Endodermal cell (in vitro differentiated cells): ENCODE measurements around the gene PDE6A. TPM values are rescaled to one million over a fixed set of nuclear protein-coding genes. Genes with fewer than 3 reads are reported as not detected.

Experiments
- DNase-seq: peaks from one replicate; pipeline ENCODE4 v3.0.0-alpha.2; 2017
- H3K27ac ChIP-seq: 2 replicates; pipeline ENCODE4 v1.5.1; 2013; ENCODE audit warnings: mild to moderate bottlenecking, low read depth, low read length, moderate library complexity
- H3K27me3 ChIP-seq: 2 replicates; pipeline ENCODE4 v1.6.1; 2013; ENCODE audit warnings: mild to moderate bottlenecking, low read length, moderate library complexity; ENCODE audit not compliant: insufficient read depth, control insufficient read depth, poor library complexity, severe bottlenecking
- H3K36me3 ChIP-seq: 2 replicates; pipeline ENCODE4 v1.7.0; 2013; ENCODE audit warnings: mild to moderate bottlenecking, low read length, moderate library complexity; ENCODE audit not compliant: control insufficient read depth, insufficient read depth
- H3K4me1 ChIP-seq: one replicate; pipeline ENCODE4 v1.7.0; 2013; ENCODE audit warnings: low read length; ENCODE audit not compliant: control insufficient read depth, insufficient read depth
- H3K4me3 ChIP-seq: 2 replicates; pipeline ENCODE4 v1.5.1; 2013; ENCODE audit warnings: mild to moderate bottlenecking, low read length, moderate library complexity
- H3K9ac ChIP-seq: 2 replicates; pipeline ENCODE4 v1.6.1; 2013; ENCODE audit warnings: mild to moderate bottlenecking, low read length, moderate library complexity; ENCODE audit not compliant: poor library complexity, severe bottlenecking; ENCODE audit errors: extremely low read depth
- H3K9me3 ChIP-seq: 2 replicates; pipeline ENCODE4 v1.6.1; 2013; ENCODE audit warnings: mild to moderate bottlenecking, low read length, moderate library complexity; ENCODE audit not compliant: control insufficient read depth
- H3K27ac Mint-ChIP-seq: 2 replicates; pipeline ENCODE4 v1.8.0; 2020; ENCODE audit warnings: mixed read lengths
- H3K27me3 Mint-ChIP-seq: 2 replicates; pipeline ENCODE4 v1.8.0; 2021; ENCODE audit warnings: mild to moderate bottlenecking, mixed read lengths; ENCODE audit not compliant: insufficient read depth
- H3K36me3 Mint-ChIP-seq: 2 replicates; pipeline ENCODE4 v1.8.0; 2020; ENCODE audit warnings: low read depth, mixed read lengths
- H3K4me1 Mint-ChIP-seq: 2 replicates; pipeline ENCODE4 v1.8.0; 2020; ENCODE audit warnings: mixed read lengths
- H3K4me3 Mint-ChIP-seq: 2 replicates; pipeline ENCODE4 v1.8.0; 2020; ENCODE audit warnings: mild to moderate bottlenecking, moderate library complexity, mixed read lengths
- H3K9me3 Mint-ChIP-seq: 2 replicates; pipeline ENCODE4 v1.8.0; 2020; ENCODE audit warnings: mild to moderate bottlenecking, mixed read lengths
- WGBS, 2 experiments: methylation state at CpG; one replicate each; pipeline versions ENCODE4 v1.1.5 to v1.1.7; 2013; ENCODE audit warnings: missing lambda C conversion rate in 2 of 2, mixed read lengths in 1 of 2; ENCODE audit not compliant: insufficient coverage in 1 of 2, insufficient read length in 1 of 2; 5-methylcytosine and 5-hydroxymethylcytosine counted together
- total RNA-seq, 2 donors: library from RNA; stranded (reverse); fragmentation: NEBNext Ultra II Directional in 1 of 2; extraction: Animal tissue kit (Norgen Biotek cat#: 25700) in 1 of 2; gene quantifications; 2 replicates in 1 of 2; 3 replicates in 1 of 2; pipeline ENCODE4 v1.2.1, GENCODE V29; 2021
- TF ChIP-seq, protein P1 (sequence below): fragments of 200-600 bp; sonication (generic); conservative IDR thresholded peaks from 2 replicates; pipeline ENCODE4 v1.5.0; 2021; ENCODE audit warnings: antibody characterized with exemption, mild to moderate bottlenecking

PDE6A gene
- total RNA-seq, 2 donors from 2014 or later: 0.07 TPM; not detected in 1

DNA sequence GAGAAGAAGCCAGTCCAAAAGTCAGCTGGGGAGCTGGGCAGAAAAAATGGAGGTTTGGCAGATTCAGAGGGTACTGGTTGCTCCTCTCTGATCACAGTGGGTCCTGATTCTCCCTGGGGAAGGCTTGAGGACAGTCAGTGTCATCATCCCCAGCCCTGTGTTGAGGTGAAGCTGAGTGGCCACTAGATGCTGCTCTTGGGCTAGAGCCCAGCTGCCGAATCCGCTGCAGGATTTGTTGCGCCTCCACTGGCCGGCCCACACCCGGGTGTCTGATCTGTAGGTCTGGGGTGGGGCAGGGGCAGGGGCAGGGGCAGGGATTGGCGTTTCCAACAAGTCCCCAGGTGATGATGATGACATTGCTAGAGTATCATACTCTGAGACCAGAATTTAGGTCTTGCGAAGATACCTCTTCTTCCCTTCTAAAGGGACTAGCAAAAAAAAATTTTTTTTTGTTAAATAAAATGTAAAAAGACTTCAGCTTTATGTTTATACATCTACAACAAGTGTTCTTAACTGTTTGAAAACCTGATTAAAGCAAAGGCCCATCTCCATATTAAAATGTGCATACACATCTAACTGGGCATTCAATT is 106.8 kb downstream of the PDE6A start:
- TF ChIP-seq, protein P1, sequence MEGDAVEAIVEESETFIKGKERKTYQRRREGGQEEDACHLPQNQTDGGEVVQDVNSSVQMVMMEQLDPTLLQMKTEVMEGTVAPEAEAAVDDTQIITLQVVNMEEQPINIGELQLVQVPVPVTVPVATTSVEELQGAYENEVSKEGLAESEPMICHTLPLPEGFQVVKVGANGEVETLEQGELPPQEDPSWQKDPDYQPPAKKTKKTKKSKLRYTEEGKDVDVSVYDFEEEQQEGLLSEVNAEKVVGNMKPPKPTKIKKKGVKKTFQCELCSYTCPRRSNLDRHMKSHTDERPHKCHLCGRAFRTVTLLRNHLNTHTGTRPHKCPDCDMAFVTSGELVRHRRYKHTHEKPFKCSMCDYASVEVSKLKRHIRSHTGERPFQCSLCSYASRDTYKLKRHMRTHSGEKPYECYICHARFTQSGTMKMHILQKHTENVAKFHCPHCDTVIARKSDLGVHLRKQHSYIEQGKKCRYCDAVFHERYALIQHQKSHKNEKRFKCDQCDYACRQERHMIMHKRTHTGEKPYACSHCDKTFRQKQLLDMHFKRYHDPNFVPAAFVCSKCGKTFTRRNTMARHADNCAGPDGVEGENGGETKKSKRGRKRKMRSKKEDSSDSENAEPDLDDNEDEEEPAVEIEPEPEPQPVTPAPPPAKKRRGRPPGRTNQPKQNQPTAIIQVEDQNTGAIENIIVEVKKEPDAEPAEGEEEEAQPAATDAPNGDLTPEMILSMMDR: peak; percentile 94
- H3K4me1 ChIP-seq: no peaks in the 10 kb centered on the region
- WGBS, 2 experiments: 23% methylated on average over 7 of the region's 7 CpGs; no CpG with 5 or more reads in 1 of the 2 experiments
- H3K9ac ChIP-seq: no peak overlapping the region
- H3K27me3 ChIP-seq: no peaks in the 10 kb centered on the region
- H3K27ac ChIP-seq: no peak overlapping the region
- no peaks in the 10 kb centered on the region for H3K9me3 ChIP-seq
- no peak overlapping the region for H3K4me3 ChIP-seq
- no peak overlapping the region for H3K27ac Mint-ChIP-seq
- no peaks in the 10 kb centered on the region for H3K9me3 Mint-ChIP-seq
- no peak overlapping the region for H3K4me3 Mint-ChIP-seq
- no peaks in the 10 kb centered on the region for H3K36me3 ChIP-seq
- peak; percentile 93 for DNase-seq
- no peaks in the 10 kb centered on the region for H3K36me3 Mint-ChIP-seq
- H3K27me3 Mint-ChIP-seq: no peaks in the 10 kb centered on the region
- peaks cover 18% of the 10 kb centered on the region for H3K4me1 Mint-ChIP-seq

DNA sequence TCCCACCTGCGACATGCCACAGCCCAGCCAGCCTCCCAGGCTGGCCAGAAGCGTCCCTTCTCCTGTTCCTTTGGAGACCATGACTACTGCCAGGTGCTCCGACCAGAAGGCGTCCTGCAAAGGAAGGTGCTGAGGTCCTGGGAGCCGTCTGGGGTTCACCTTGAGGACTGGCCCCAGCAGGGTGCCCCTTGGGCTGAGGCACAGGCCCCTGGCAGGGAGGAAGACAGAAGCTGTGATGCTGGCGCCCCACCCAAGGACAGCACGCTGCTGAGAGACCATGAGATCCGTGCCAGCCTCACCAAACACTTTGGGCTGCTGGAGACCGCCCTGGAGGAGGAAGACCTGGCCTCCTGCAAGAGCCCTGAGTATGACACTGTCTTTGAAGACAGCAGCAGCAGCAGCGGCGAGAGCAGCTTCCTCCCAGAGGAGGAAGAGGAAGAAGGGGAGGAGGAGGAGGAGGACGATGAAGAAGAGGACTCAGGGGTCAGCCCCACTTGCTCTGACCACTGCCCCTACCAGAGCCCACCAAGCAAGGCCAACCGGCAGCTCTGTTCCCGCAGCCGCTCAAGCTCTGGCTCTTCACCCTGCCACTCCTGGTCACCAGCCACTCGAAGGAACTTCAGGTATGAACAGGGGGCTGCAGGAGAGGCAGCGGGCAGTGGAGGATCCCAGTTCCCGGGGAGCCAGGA is 108.0 kb downstream of the PDE6A start:
- 90 to 91% methylated on average over 8 to 18 of the region's 18 CpGs for WGBS, 2 experiments
- no peaks in the 10 kb centered on the region for H3K9me3 Mint-ChIP-seq
- H3K27ac Mint-ChIP-seq: peak overlapping the region; percentile 64
- H3K27me3 Mint-ChIP-seq: no peaks in the 10 kb centered on the region
- H3K36me3 ChIP-seq: no peaks in the 10 kb centered on the region
- TF ChIP-seq, protein P1: no peak
- H3K27me3 ChIP-seq: no peaks in the 10 kb centered on the region
- no peak overlapping the region for H3K9ac ChIP-seq
- H3K4me1 ChIP-seq: no peaks in the 10 kb centered on the region
- H3K4me3 Mint-ChIP-seq: no peak overlapping the region
- H3K27ac ChIP-seq: no peak overlapping the region
- H3K36me3 Mint-ChIP-seq: no peaks in the 10 kb centered on the region
- DNase-seq: no peak
- H3K4me3 ChIP-seq: no peak overlapping the region
- no peaks in the 10 kb centered on the region for H3K9me3 ChIP-seq
- H3K4me1 Mint-ChIP-seq: peaks cover 15% of the 10 kb centered on the region

GRCh38 chr5:149834246-149834855 is 110.2 kb downstream of the PDE6A start:
- no peaks in the 10 kb centered on the region for H3K36me3 Mint-ChIP-seq
- Histone ChIP-seq H3K9ac (no peak overlapping the region), H3K27ac (no peak overlapping the region), H3K36me3 (no peaks in the 10 kb centered on the region), H3K4me3 (no peak overlapping the region), H3K4me1 (no peaks in the 10 kb centered on the region), H3K27me3 (no peaks in the 10 kb centered on the region), H3K9me3 (no peaks in the 10 kb centered on the region)
- H3K4me3 Mint-ChIP-seq: no peak overlapping the region
- no peaks in the 10 kb centered on the region for H3K27me3 Mint-ChIP-seq
- DNase-seq: peak; percentile 91
- TF ChIP-seq, protein P1: peak; percentile 86
- no peak overlapping the region for H3K27ac Mint-ChIP-seq
- 33 to 53% methylated on average over 3 to 5 of the region's 5 CpGs for WGBS, 2 experiments
- H3K4me1 Mint-ChIP-seq: no peaks in the 10 kb centered on the region
- H3K9me3 Mint-ChIP-seq: no peaks in the 10 kb centered on the region
